LoVo (cell line): ENCODE data around the gene KCNG2.

ENCODE experiments used
- DNase-seq: peaks from one replicate; pipeline ENCODE4 v3.0.0-alpha.2; 2016; ENCODE audit warnings: low spot score

Gene KCNG2

DNA sequence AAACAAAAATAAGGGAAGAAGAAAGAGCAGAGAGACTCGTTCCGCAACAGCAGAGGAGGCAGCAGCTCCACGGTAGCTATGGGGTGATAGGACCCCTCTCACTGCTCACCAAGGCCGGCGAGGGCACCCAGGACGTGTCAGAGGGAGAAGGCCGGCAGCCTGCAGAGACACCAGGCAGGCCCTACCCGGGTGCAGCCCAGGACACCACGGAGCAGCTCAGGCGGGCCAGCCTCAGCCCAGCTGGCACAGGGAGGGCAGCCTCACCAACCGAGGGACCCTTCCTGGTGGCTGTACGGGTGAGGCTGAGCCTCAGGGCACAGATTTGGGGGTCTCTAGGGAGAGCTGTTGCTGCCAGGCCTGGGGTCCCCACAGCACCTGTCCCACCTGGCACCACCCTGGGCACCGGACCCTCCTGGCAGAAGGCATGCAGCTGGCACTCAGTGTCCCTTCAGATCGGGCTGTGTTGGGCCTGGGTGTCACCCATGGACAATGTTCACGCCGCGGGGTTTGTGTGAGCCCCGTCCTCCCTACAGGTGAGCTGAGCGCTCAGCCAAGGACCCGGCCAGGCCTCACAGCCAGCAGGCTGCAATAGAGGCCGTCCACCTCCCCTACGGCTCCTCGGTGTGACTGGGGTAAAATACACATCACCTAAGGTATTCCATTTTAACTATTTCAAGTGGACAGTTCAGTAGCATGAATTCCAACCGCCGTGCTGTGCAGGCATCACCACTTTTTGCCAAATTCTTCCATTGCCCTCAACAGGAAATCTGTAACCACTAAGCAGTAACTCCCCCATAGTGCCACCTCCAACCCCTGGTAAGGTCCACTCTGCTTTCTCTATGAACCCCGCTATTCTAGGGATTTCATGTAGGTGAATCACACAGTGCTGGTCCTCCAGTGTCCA, 21.6 kb downstream of the KCNG2 start:
- no peak for DNase-seq

DNA sequence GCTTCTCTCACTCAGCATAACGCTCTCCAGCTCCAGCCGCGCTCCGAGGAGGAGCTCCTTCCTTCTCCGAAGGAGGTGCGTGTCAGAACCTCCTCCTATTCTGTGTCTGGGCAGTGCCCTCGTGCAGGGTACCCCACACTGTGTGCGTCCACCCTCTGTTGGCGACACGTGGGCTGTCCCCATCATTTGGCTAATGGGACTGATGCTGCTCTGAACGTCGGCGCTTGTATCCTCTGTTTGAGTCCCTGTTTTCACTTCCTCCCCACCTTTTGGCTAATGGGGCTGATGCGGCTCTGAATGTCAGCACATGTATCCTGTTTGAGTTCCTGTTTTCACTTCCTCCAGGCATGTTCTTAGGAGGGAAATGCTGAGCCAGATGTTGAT, 22.2 kb downstream of the KCNG2 start:
- no peak for DNase-seq

DNA sequence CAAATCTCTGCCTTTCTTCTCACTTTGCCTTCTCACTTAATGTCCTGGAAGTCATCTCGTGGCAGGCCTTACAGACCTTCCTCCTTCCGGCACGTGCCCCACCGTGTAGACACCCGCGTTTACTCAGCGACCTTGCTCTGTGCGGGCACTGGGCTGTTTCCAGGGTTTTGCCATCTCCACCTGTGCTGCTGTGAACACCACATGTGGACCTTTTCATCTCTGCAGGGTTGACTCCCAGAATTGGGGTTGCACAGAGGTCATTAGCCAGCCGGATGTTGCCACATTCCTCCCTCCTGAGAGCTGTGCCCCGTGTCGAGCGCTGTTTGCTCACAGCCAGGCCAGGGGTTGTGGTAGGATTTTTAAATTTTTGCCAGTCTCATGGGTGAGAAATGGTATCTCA, 25.4 kb downstream of the KCNG2 start:
- DNase-seq, result no peak

DNA sequence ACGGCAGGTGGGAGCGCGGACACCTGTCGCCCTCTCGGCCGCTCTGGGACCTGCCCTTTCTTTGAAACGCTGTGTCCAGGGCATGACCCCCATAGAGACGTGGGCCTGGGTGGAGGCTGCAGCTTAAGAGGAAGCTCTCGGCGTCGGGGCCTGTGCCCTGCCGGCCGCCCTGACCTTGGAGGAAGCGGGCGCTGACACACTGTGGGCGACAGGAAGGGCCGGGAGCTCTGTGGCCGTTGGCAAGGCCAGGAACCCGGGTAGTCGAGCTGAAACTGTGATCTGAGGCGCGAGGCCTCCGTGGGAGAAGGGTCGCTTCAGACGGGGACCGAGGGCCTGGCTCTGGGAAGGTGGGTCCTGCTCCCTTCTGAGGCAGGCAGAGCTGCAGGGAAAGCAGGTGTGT, 28.2 kb downstream of the KCNG2 start:
- DNase-seq, result no peak

DNA sequence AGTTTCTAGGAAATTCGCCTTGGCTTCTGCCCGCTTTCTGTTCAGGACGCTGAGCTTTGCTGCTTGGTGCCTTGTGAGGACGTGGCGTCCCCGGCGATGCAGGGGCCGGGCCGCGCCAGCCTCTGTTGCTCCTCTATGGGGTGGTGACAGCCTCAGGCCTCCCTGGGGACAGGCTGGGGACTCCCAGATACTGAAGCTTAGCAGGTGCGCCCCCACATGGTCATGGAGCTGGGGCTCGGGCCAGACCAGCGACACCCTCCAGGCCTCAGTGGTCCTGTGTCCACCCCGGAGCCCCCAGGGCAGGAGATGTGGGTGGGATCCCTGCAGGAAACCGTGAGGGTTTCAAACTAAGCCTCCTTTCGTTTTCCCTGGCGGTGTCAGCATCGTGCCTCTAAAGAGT, 29.2 kb downstream of the KCNG2 start:
- no peak for DNase-seq

DNA sequence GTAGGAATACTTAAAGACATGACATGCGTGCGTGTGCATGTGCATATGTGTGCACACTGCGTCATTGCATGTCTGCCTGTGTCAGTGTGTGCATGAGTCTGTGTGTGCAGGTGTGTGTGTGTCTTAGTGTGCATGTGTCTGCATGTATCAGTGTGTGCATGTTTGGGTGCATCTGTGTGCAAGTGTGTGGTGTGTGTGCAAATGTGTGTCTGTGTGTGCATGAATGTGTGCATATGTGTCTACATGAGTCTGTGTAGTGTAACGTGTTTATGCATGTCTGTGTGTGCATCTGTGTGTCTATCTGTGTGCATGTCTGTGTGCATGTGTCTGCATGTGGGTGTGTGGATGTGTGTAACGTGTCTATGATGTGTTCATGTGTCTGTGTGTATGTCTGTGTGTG, 30.5 kb downstream of the KCNG2 start:
- no peak for DNase-seq

DNA sequence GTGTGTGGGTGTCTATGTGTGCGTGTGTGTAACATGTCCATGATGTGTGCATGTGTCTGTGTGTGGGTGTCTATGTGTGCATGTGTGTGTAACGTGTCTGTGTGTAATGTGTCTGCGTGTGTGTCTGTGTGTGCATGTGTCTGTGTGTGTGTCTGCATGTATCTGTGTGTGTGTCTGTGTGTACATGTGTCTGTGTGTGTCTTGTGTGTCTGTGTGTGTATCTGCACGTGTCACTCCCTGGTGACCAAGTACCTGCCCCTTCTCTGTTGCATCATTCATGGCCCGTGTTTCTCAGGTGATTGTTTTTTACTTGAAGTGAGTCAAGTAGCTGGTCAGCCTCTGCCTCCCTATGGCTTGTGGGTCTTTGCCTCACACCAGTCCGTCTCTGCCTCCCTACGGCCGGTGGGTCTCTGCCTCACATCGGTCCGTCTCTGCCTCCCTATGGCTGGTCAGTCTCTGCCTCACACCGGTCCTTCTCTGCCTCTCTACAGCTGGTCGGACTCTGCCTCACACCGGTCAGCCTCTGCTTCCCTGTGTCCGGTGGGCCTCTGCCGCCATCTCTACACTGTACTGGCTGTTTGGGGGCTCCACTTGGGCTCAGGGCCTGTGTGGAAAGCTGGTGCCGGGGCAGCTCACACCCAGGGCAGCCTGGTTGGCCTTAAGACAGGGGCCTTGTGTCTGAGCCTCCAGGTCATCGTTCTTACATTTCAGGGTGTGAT, 31.6 kb downstream of the KCNG2 start:
- no peak for DNase-seq

DNA sequence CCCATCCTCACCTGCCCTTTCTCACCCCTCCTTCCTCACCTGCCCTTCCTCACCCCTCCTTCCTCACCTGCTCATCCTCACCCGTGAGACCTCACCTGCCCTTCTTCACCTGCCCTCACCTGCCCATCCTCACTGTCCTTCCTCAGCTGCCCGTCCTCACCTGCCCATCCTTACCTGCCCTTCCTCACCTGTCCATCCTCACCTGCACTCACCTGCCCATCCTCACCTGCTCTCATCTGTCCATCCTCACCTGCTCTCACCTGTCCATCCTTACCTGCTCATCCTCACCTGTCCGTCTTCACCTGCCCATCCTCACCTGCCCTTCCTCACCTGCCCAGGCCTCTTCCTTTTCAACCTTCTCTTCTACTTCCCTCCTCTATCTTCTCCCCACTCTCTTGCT, 34.4 kb downstream of the KCNG2 start:
- no peak for DNase-seq

DNA sequence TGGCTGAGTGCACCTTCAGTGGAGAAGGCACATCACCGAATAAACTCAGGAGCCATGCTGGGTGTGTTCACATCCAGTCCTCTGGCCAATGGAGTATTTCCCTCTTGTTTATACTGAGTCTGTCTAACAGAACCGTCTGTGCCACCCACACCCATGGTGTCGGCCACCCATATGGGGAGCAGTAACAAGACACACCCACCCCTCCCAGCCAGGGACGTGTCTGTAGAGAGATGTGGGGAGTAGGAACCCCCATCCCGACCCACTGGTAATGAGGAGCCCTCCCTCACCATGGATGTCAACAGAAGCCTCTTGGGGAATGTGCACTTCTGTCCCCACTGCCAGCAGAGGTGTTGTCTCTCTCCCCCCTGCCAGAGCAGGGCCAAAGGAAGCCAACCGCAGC, 37.1 kb downstream of the KCNG2 start:
- no peak for DNase-seq

DNA sequence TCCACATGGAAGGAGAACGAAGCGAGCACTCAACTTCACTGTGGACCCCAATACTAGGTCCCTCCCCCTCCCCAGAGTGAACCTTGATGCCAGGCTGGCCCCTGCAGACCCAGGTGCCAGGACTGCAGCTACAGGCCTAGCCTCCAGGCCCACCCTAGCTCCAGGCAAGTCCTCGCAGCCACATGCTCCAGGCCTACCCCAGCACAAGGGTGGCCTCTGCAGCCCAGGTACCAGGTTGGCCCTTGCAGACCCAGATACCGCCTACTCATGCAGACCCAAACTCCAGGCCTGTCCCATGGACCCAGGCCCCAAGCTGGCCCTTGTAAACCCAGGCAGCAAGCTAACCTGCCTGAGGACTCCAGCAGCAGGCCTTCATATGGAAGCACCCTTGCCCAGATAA, 44.2 kb downstream of the KCNG2 start:
- DNase-seq, result no peak

DNA sequence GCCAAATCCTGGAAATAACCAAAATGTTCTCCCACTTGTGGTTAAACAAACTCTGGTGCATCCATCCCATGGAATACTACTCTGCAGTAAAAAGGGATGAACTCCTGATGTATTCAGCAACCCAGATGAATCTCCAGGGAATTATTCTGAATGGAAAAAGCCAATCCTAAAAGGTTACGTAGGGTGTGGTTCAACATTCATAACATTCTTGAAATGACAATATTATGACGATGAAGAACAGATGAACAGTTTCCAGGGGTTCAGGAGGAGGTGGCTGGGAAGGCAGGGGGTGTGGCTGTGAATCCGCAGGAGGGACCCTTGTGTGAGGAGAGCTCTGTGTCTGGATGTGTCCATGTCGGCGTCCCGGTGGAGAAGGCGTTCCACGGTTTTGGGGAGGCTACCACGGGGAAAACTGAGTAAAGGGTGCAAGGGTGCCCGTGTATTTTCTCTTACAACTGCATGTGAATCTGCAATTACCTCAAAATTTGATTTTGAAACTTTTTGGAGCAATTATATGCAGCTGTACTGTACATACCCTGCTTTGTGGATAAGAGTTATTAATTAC, 47.3 kb downstream of the KCNG2 start:
- DNase-seq, result no peak

DNA sequence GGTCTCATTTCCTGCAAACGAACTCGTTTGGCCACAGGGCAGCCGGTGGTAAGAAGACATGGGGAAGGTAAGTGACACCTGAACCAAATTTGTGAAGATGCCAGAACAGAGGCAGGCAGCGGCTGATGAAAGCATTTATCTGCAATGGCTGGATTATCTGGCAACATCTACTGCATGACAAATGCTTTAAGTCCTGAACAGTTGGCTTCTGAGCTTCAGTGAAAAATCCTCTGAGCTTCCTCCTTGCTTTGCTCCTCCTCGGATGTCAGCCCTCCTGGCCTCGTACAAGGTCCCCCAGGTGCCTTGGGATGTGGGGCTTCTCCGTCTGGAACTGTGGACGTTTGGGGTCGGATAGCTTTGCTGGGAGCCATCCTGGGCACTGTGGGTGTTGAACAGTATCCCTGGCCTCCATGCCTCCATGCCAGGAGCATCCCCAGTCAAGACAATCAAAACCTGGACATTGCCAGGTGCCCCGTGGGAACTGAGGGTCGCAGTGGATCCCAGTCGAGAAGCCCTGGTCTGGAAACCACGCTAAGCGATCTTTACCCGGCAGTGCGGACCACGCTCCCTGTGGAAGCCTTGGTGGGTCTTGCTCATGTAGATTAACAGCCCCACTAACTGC, 49.3 kb downstream of the KCNG2 start:
- no peak for DNase-seq

DNA sequence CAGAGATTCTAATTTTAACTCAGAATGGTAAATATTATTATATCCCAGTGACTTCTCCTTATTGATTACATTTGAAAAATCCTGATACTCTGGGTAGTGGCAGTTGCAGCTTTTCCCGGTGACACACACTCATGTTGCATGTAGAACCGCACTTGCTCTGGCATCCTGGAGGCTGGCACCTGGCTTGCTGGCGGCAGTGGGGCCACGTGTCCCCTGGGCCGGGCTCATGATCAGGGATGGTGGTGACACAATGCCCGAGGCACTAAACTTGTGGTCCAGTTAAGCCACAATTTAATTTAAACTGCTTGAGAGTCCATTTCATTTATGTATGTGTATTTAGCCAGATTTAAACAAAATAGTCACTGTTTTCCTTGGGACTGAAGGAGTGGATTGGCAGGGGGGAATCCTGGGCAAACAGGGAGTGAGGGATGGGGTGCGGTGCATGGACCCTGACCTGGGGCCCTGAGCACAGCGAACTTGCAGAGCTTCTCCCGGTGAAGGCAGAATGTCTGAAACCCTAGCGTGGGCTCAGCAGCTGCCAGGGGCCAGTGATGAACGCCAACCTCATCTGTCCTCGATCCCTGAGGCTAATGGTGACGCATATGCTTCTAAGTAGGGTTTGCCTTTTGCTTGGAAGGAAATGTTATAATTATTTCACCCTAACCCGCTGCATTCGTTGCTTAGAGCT, 50.0 kb downstream of the KCNG2 start:
- DNase-seq, result no peak

DNA sequence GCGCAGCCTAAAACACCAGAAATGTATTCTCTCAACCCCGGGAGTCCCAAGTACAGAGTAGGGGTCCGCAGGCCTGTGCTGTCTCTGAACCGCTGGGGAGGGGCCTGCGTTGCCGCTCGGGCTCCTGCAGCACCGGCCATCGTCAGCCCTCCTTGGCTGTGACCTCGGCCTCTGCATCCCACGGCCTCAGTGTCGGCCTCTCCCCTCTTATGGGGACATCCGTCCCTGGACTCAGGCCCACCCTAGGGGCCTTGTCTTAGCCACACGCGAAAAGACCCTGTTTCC, 50.5 kb downstream of the KCNG2 start:
- no peak for DNase-seq

DNA sequence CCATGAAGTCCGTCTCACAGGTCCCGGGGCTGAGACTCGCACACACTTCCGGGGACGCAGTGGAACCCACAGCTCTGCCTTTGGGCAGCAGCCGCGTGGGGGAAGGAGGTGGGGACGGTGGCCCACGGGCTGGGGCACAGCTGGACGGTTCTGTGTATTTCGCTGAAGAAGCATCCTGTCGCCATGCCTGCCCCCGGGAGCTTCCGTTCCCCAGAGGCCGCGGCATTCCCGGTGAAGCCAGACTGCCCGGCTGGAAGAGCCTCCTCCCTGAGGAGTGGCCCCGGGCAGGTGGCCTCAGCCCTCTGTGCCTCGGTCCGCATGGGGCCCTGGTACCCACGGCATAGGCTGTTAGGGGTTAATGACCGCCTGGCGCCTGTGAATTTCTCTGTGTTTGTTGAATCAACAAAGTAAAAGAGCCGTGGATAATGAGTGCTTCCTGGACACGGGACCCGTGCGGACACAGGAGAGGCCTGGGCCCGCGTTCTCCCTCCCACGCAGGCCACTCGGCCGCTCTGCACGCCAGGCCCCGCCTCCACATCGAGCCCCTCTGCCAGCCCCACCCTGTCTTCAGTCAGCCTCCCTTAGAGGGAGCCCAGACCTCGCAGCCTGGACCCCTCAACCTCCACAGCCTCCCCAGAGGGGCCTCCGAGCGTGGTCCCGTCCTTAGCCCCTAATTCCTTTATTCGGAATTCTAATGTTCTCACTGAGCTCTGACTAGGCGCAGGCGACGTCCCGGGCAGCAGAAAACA, 51.0 kb downstream of the KCNG2 start:
- no peak for DNase-seq

DNA sequence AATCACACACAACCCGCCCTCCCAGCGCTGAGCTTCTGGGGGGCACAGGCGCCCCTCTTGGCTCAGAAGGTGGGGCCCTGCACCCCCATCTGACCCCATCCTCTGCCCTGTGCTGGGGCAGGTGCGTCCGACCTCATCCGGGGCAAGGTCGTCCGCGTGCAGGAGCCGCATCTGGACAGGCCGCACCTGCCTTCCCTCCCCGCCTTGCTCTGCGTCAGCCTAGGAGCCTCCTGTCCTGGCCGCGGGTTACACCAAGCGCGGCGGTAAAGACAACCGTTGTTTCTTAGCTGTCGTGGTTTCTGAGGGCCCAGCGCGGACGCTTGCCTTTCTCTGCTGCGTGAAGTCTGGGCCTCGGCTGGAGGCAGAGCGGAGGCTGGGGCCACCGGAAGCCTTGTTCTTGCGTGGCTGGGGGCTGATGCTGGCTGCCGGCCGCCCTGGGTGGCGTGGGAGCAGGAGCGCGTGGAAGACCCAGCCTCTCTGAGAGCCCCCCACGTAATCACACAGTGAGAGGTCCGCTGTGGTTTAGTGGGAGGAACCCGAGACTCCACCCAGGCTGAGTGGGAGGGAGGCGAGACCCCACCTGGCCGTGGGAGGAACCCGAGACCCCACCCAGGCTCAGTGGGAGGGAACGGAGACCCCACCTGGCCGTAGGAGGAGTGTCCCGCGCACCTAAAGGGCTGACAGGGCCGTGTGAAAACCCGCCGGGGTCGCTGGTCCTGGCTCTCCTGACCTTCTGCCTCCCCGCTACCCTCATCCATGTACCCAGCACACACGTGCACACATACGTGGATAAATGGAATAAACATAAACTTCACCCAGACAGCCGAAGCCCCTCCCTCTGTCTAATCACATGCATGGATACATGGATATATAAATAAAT, 51.8 kb downstream of the KCNG2 start:
- no peak for DNase-seq

DNA sequence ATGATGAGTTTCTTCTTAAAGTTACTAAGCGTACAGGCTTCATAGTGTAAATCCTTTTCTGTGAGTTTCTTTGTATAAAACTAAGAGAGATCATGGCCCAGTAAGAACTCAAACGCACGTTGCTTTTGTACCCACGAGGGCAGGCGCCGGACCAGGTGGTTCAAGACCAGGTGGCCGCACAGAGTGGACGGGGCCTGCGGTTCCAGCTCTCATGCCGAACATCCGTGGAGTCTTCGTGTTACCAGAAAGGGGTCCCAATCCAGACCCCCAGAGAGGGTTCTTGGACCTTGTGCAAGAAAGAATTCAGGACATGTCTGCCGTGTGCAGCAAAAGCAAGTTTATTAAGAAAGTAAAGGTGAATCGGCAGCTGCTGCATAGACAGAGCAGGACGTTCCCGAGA, 53.0 kb downstream of the KCNG2 start:
- DNase-seq, result no peak

DNA sequence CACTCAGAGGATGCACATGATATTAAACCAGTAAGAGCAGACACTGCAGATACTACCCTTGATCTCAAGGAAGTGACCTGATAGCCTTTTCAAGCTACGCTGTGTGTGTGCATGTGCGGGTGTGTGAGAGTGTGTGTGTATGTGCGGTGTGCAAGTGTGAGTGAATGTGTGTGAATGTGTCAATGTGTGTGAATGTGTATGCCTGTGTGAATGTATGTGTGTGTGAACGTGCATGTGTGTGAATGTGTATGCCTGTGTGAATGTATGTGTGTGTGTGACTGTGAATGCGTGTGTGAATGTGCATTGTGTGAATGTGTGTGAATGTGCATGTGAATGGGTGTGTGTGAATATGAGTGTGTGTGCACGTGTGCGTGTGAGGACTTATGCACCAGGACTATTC, 53.8 kb downstream of the KCNG2 start:
- no peak for DNase-seq

DNA sequence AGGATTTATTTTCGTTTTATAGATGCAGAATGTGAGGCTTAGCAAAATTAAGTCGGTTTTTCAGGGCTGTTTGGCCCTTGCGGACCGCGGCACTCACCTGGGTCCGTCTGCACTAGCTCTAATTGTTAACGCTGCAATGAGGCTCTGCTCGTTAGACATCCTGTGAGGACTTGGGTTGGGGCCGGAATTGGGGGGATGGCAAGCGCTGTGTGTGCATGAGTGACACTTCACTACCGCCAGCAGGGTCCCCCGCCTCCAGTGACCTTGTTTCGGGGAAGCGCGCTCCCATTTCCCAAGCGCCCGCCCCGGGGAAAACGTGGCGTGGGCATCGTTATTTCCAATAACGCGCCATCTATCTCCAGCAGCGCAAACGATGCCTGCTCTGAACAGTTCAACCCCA, 54.2 kb downstream of the KCNG2 start:
- no peak for DNase-seq

DNA sequence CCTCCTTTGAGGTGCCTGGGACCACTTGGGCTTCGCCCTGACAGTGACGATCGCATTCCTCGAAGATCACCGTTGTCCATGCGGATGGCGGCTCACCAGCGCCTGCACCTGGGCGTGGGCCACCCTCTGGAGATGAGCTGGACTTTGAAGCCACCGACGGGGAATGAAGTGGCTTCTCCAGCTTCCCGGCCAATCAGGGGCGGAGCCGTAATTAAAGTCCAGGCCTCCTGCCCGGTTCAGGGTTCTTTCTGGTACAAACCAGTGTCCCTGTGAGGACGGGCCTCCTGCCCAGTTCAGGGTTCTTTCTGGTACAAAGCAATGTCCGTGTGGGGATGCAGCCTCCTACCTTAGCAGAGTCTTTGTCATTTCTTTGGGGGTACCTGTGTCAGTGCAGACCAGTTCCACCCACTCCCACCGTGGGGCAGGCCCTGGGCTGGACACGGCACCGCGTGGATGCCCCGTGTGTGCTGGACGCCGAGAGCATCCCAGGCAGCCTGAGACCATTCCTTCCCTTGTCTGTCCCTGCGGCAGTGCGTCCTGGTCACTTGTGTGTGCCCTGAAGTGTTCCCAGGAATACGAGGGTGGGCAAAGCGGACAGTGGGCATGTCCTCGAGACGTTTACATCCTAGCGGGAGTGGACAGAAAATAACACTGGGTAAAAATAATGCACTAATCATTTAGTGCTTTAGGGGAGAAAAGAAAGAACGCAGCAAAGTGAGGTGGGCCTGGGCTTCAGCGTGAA, 55.0 kb downstream of the KCNG2 start:
- DNase-seq, result no peak
